H1 (cell line): ENCODE results near the gene C1orf115. TPM values are rescaled to one million over a fixed set of nuclear protein-coding genes. Genes with fewer than 3 reads are reported as not detected.
"Not testable (repeated sequence)": the region's sequence is repeated elsewhere in the genome, so short reads cannot be mapped to it uniquely, and the experiment has no call there.

Experiments
- CTCF ChIA-PET: fragments of 300-600 bp; sonication (Branson Sonifier 250); formaldehyde crosslinking; loops from one replicate; lab custom pipeline; 2021; ENCODE audit not compliant: partially characterized antibody; lab: Charles Lee
- POLR2A ChIA-PET: fragments of 300-600 bp; sonication (Branson Sonifier 250); formaldehyde crosslinking; loops from one replicate; lab custom pipeline; 2021; ENCODE audit warnings: inconsistent platforms; ENCODE audit not compliant: partially characterized antibody; lab: Charles Lee
- DNase-seq, 2 experiments: peaks; one replicate each; pipeline versions ENCODE4 v3.0.0 to v3.0.0-alpha.2; 2010 to 2022; ENCODE audit warnings: low spot score in 2 of 2, low read depth in 1 of 2, mixed read lengths in 1 of 2
- FAIRE-seq: peaks from 2 replicates; lab custom pipeline; 2011; peaks lifted over from hg19 to GRCh38; lab: Jason Lieb, UNC
- H2AFZ ChIP-seq: 2 replicates; pipeline ENCODE4 v1.8.1; 2012; ENCODE audit warnings: low read length, inconsistent platforms
- H2AK5ac ChIP-seq: 2 replicates; pipeline ENCODE4 v1.6.1; 2013; ENCODE audit warnings: low read depth, low read length
- H2BK120ac ChIP-seq: replicated peaks from 2 replicates; pipeline ENCODE3; 2013; ENCODE audit warnings: low read depth, low read length, inconsistent platforms
- H2BK12ac ChIP-seq: 2 replicates; pipeline ENCODE4 v1.6.1; 2013; ENCODE audit warnings: low read depth, low read length
- H2BK15ac ChIP-seq: 2 replicates; pipeline ENCODE4 v1.6.1; 2013; ENCODE audit warnings: low read length
- H2BK20ac ChIP-seq: 2 replicates; pipeline ENCODE4 v1.6.1; 2013; ENCODE audit warnings: low read length
- H2BK5ac ChIP-seq: 2 replicates; pipeline ENCODE4 v1.6.1; 2013; ENCODE audit warnings: low read depth, low read length
- H3K14ac ChIP-seq: 2 replicates; pipeline ENCODE4 v1.6.1; 2013; ENCODE audit warnings: inconsistent platforms; ENCODE audit not compliant: insufficient read length
- H3K18ac ChIP-seq: 2 replicates; pipeline ENCODE4 v1.6.1; 2013; ENCODE audit warnings: low read length; ENCODE audit errors: extremely low read depth
- H3K23ac ChIP-seq: 2 replicates; pipeline ENCODE4 v1.6.1; 2013; ENCODE audit warnings: inconsistent platforms; ENCODE audit not compliant: insufficient read length
- H3K23me2 ChIP-seq: 2 replicates; pipeline ENCODE4 v1.6.1; 2013; ENCODE audit warnings: low read depth, low read length
- H3K27ac ChIP-seq: 2 replicates; pipeline ENCODE4 v1.6.1; 2011; ENCODE audit warnings: low read depth, low read length, inconsistent platforms
- H3K27me3 ChIP-seq, 4 experiments: replicated peaks in 1 of 4; 1 replicate in 1 of 4; 2 replicates in 3 of 4; pipeline versions ENCODE4 v1.6.1 to v1.8.1; 2011 to 2013; ENCODE audit warnings: low read length in 3 of 4, mild to moderate bottlenecking in 3 of 4, inconsistent platforms in 2 of 4, mixed read lengths in 2 of 4, moderate library complexity in 1 of 4; ENCODE audit not compliant: control insufficient read depth in 3 of 4, insufficient read depth in 3 of 4; ENCODE audit errors: extremely low read depth in 1 of 4
- H3K36me3 ChIP-seq, 4 experiments: 2 replicates each; pipeline versions ENCODE4 v1.6.1 to v1.8.1; 2011 to 2013; ENCODE audit warnings: mild to moderate bottlenecking in 4 of 4, low read length in 3 of 4, moderate library complexity in 2 of 4, control low read depth in 1 of 4, inconsistent platforms in 1 of 4; ENCODE audit not compliant: insufficient read depth in 4 of 4, control insufficient read depth in 2 of 4
- H3K4ac ChIP-seq: replicated peaks from 2 replicates; pipeline ENCODE3; 2013; ENCODE audit warnings: low read length, low read depth, mixed read lengths, inconsistent platforms; ENCODE audit not compliant: insufficient read length
- H3K4me1 ChIP-seq, 4 experiments: replicated peaks in 1 of 4; 1 replicate in 1 of 4; 2 replicates in 3 of 4; pipeline versions ENCODE4 v1.6.1 to v1.8.1; 2011 to 2013; ENCODE audit warnings: low read length in 3 of 4, inconsistent platforms in 2 of 4, mixed read lengths in 1 of 4; ENCODE audit not compliant: insufficient read depth in 4 of 4, control insufficient read depth in 3 of 4
- H3K4me2 ChIP-seq, 2 experiments: 2 replicates each; pipeline versions ENCODE4 v1.6.1 to v1.8.1; 2011 to 2013; ENCODE audit warnings: low read depth in 2 of 2, low read length in 2 of 2, control low read depth in 1 of 2, inconsistent platforms in 1 of 2, mild to moderate bottlenecking in 1 of 2; ENCODE audit not compliant: insufficient read depth in 1 of 2
- H3K4me3 ChIP-seq, 4 experiments: fragments of 200-600, 300-600 bp in 1 of 4; sonication (generic), shearing (Covaris generic), sonication (Bioruptor Twin) in 1 of 4; 2 replicates each; pipeline versions ENCODE4 v1.5.1 to v1.8.1; 2011 to 2016; ENCODE audit warnings: low read length in 4 of 4, low read depth in 3 of 4, control low read depth in 2 of 4, inconsistent platforms in 2 of 4, mild to moderate bottlenecking in 2 of 4, mixed read lengths in 1 of 4, moderate library complexity in 1 of 4; ENCODE audit not compliant: insufficient read depth in 2 of 4; ENCODE audit errors: extremely low read depth in 1 of 4
- H3K56ac ChIP-seq: replicated peaks from 2 replicates; pipeline ENCODE3; 2013; ENCODE audit warnings: low read depth, mild to moderate bottlenecking, mixed read lengths, low read length, inconsistent platforms; ENCODE audit not compliant: insufficient read length
- H3K79me1 ChIP-seq: 2 replicates; pipeline ENCODE4 v1.6.1; 2013; ENCODE audit warnings: low read depth, low read length, control low read depth
- H3K79me2 ChIP-seq, 2 experiments: 2 replicates each; pipeline versions ENCODE4 v1.6.1 to v1.8.1; 2012 to 2013; ENCODE audit warnings: low read length in 2 of 2, mild to moderate bottlenecking in 2 of 2, inconsistent platforms in 1 of 2; ENCODE audit not compliant: insufficient read depth in 2 of 2, control insufficient read depth in 1 of 2
- H3K9ac ChIP-seq, 4 experiments: replicated peaks in 1 of 4; 1 replicate in 1 of 4; 2 replicates in 3 of 4; pipeline versions ENCODE4 v1.6.1 to v1.8.1; 2011 to 2013; ENCODE audit warnings: low read depth in 3 of 4, low read length in 3 of 4, control low read depth in 2 of 4, mild to moderate bottlenecking in 2 of 4, moderate library complexity in 2 of 4, inconsistent platforms in 1 of 4; ENCODE audit errors: extremely low read depth in 1 of 4
- H3K9me3 ChIP-seq, 2 experiments: 2 replicates each; pipeline versions ENCODE4 v1.6.1 to v1.8.1; 2012 to 2013; ENCODE audit warnings: mild to moderate bottlenecking in 2 of 2, moderate library complexity in 2 of 2, control low read depth in 1 of 2, inconsistent platforms in 1 of 2, low read depth in 1 of 2, low read length in 1 of 2, mixed read lengths in 1 of 2; ENCODE audit not compliant: insufficient read depth in 2 of 2
- H4K20me1 ChIP-seq, 2 experiments: replicated peaks in 1 of 2; 2 replicates each; pipeline versions ENCODE3 to v1.8.1; 2011 to 2013; ENCODE audit warnings: inconsistent platforms in 2 of 2, low read length in 2 of 2, mild to moderate bottlenecking in 1 of 2; ENCODE audit not compliant: insufficient read depth in 2 of 2, control insufficient read depth in 1 of 2
- H4K5ac ChIP-seq: 2 replicates; pipeline ENCODE4 v1.6.1; 2013; ENCODE audit warnings: low read length, low read depth, mixed read lengths, inconsistent platforms; ENCODE audit not compliant: insufficient read length
- H4K8ac ChIP-seq: 2 replicates; pipeline ENCODE4 v1.8.0; 2013; ENCODE audit warnings: mild to moderate bottlenecking, moderate library complexity, low read length, inconsistent platforms; ENCODE audit not compliant: insufficient read depth; ENCODE audit errors: extremely low read depth
- H4K91ac ChIP-seq: replicated peaks from 2 replicates; pipeline ENCODE3; 2013; ENCODE audit warnings: low read length, mixed read lengths, inconsistent platforms; ENCODE audit not compliant: insufficient read length
- WGBS, 2 experiments: shearing (Covaris generic) in 1 of 2; methylation state at CpG; one replicate each; pipeline versions ENCODE4 v1.1.6 to v1.1.7; 2013 to 2015; ENCODE audit warnings: low lambda C conversion rate in 2 of 2, mixed read lengths in 2 of 2, inconsistent platforms in 1 of 2, low coverage in 1 of 2, missing lambda C conversion rate in 1 of 2; ENCODE audit not compliant: insufficient replicate concordance in 2 of 2, insufficient coverage in 1 of 2, insufficient read length in 1 of 2; ENCODE audit errors: extremely low coverage in 1 of 2, missing lambda C conversion rate in 1 of 2; 5-methylcytosine and 5-hydroxymethylcytosine counted together
- polyA plus RNA-seq, 7 experiments: library from polyadenylated mRNA; depleted of rRNA in 3 of 7; stranded (reverse) in 5 of 7; unstranded in 2 of 7; fragments of >200 nt in 5 of 7; fragments of 200-250 nt in 2 of 7; gene quantifications; 1 replicate in 5 of 7; 2 replicates in 1 of 7; 4 replicates in 1 of 7; pipeline versions ENCODE4 v1.2.1 to v1.2.3, GENCODE V29; 2011 to 2013; ENCODE audit warnings: missing spikeins in 2 of 7, mixed read lengths in 2 of 7
- total RNA-seq: library from RNA; stranded (reverse); fragmentation: NEBNext Ultra II Directional; extraction: Animal tissue kit (Norgen Biotek cat#: 25700); gene quantifications from 2 replicates; pipeline ENCODE4 v1.2.1, GENCODE V29; 2021

Gene C1orf115
- total and polyA plus RNA-seq, 2 of the 8 experiments (the other 6 are each of a cell fraction or from before 2014, with no cell fraction given) = 3.5 to 5.6 TPM

DNA sequence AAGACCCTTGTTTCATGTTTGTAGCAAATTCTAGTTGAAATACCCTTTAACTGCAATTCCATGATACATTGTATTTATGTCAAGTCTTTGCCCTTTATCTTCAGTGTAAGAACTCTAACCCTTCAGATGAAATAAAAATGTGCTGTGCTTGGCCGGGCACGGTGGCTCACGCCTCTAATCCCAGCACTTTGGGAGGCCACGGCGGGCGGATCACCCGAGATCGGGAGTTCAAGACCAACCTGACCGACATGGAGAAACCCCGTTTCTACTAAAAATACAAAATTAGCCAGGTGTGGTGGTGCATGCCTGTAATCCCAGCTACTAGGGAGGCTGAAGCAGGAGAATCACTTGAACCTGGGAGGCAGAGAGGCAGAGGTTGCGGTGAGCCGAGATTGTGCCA is 6.4 kb upstream of the C1orf115 start:
- FAIRE-seq, H3K56ac ChIP-seq, H2BK20ac ChIP-seq, H3K9ac ChIP-seq, H2AK5ac ChIP-seq, H3K23ac ChIP-seq, H3K27me3 ChIP-seq, H3K18ac ChIP-seq, H3K36me3 ChIP-seq, H2BK5ac ChIP-seq, H3K4me3 ChIP-seq, H4K20me1 ChIP-seq, H3K23me2 ChIP-seq, H3K4me2 ChIP-seq, H2BK15ac ChIP-seq, H2BK12ac ChIP-seq, H3K4ac ChIP-seq, H3K79me1 ChIP-seq, H3K4me1 ChIP-seq, DNase-seq, H2BK120ac ChIP-seq, H2AFZ ChIP-seq, H4K8ac ChIP-seq, H4K5ac ChIP-seq, H3K27ac ChIP-seq, H3K9me3 ChIP-seq, H3K79me2 ChIP-seq, H3K14ac ChIP-seq, H4K91ac ChIP-seq: not testable (repeated sequence)
- WGBS, 2 experiments = 97% methylated on average over 12 of the region's 12 CpGs; no CpG with 5 or more reads in 1 of the 2 experiments
- POLR2A ChIA-PET = interaction anchor here (1.0 kb wide), 1 partner anchor 11 kb away, joined by 3 read pairs; no protein-coding TSS in a partner anchor
- CTCF ChIA-PET = interaction anchor here (0.8 to 4.7 kb wide), 6 partner anchors 10 to 93 kb away, joined by 3 to 27 read pairs (median 3); no protein-coding TSS in a partner anchor
